ENCODE measurements around the gene ZFAND3.

The ZFAND3 gene

DNA sequence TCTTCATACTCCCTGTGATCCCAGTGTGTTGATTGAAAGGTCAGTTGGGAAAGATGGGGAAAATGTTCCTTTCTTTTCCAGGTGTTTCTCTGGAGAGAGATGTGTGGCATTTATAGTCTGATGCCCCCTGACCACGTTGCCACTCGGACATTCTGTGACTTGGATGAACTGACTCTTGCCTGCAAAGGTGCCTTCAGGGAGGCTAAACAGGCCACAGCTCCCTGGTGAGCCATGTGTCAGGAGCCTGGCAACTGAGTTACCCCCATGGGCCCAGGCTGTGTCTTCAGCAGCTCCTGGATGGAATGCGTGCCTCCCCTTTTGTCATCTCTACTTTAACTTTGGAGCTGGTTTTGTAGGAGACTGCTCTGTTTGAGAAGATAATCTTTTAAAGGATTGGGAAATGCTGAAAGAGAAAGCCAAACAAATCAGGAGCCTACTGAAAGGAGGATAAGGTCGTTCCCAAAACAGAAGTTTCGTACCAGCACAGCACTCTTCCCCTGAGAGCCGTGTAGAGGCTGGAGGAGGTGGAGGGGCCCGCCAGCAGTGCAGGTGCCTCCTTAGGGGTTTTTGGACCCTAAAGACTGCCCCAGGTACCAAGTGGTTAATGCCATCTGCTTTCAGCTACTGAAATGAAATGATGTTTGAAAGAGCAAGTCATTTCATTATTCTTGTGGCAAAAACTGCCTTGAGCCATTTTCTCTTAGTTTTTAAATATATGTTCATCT is 322.8 kb downstream of the ZFAND3 start:
- TF ChIP-seq, protein P1, sequence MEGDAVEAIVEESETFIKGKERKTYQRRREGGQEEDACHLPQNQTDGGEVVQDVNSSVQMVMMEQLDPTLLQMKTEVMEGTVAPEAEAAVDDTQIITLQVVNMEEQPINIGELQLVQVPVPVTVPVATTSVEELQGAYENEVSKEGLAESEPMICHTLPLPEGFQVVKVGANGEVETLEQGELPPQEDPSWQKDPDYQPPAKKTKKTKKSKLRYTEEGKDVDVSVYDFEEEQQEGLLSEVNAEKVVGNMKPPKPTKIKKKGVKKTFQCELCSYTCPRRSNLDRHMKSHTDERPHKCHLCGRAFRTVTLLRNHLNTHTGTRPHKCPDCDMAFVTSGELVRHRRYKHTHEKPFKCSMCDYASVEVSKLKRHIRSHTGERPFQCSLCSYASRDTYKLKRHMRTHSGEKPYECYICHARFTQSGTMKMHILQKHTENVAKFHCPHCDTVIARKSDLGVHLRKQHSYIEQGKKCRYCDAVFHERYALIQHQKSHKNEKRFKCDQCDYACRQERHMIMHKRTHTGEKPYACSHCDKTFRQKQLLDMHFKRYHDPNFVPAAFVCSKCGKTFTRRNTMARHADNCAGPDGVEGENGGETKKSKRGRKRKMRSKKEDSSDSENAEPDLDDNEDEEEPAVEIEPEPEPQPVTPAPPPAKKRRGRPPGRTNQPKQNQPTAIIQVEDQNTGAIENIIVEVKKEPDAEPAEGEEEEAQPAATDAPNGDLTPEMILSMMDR (IDR thresholded peaks at IDR 0.05; ENCODE audit: low read depth, low read length), result no peak

GRCh38 chr6:38143191-38144150 is 323.9 kb downstream of the ZFAND3 start:
- no peak for DNase-seq (ENCODE audit: extremely low read depth, low read depth)

More for the DNA sequence above, 322.8 kb downstream of the ZFAND3 start:
- no peak for DNase-seq (ENCODE audit: extremely low read depth, low read depth)

GRCh38 chr6:38144365-38144945 is 324.9 kb downstream of the ZFAND3 start:
- TF ChIP-seq, protein P1 (IDR thresholded peaks at IDR 0.05; ENCODE audit: low read depth, low read length), result no peak; the same call in 1 of the 2 replicates
- DNase-seq (ENCODE audit: extremely low read depth, low read depth), result no peak

More at GRCh38 chr6:38143191-38144150, 323.9 kb downstream of the ZFAND3 start:
- TF ChIP-seq, protein P1 (IDR thresholded peaks at IDR 0.05; ENCODE audit: low read depth, low read length), result no peak

- TF ChIP-seq, protein P1 (IDR thresholded peaks at IDR 0.05; ENCODE audit: low read depth, low read length), result no peak
- no peak for DNase-seq (ENCODE audit: extremely low read depth, low read depth)
Measured at GRCh38 chr6:38146021-38146733, 326.6 kb downstream of the ZFAND3 start.

DNA sequence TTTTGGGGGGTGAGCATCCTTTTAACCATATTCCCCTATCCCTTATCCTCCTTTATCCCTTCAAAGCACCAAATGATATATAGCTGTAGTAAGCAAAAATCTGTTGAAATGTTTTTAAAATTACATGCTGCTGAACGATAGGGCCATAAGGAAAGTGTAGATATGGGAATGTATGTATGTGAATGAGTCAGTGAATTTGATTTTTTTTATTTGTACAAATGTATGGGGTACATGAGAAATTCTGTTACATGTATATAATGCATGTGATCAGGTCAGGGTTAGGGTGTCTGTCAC is 327.2 kb downstream of the ZFAND3 start:
- TF ChIP-seq, protein P1 (IDR thresholded peaks at IDR 0.05; ENCODE audit: low read depth, low read length), result no peak
- no peak for DNase-seq (ENCODE audit: extremely low read depth, low read depth)

- TF ChIP-seq, protein P1 (IDR thresholded peaks at IDR 0.05; ENCODE audit: low read depth, low read length), result no peak
- DNase-seq (ENCODE audit: extremely low read depth, low read depth), result no peak
Measured at GRCh38 chr6:38148606-38149005, 329.1 kb downstream of the ZFAND3 start.

Data from AG09319 (cell line).